Renal cortex interstitium (tissue), 11 donors: Measurements from ENCODE around the gene ME2. TPM values are rescaled to one million over a fixed set of nuclear protein-coding genes. Genes with fewer than 3 reads are reported as not detected.
"Not testable (repeated sequence)": the region's sequence is repeated elsewhere in the genome, so short reads cannot be mapped to it uniquely, and the experiment has no call there.

Experiments
- DNase-seq, 11 donors: peaks; one replicate each; pipeline ENCODE4 v3.0.0-alpha.2; 2013; ENCODE audit warnings: low read depth in 9 of 11, low spot score in 4 of 11; ENCODE audit errors: extremely low read depth in 1 of 11
- polyA plus RNA-seq, 3 donors: library from polyadenylated mRNA; unstranded; fragments of 120-200 nt; gene quantifications; one replicate each; pipeline ENCODE4 v1.2.1, GENCODE V29; 2013; ENCODE audit not compliant: insufficient read length in 3 of 3

ME2 gene
- polyA plus RNA-seq, 3 donors: 31.7 to 34.2 (median 32.3) TPM

DNA sequence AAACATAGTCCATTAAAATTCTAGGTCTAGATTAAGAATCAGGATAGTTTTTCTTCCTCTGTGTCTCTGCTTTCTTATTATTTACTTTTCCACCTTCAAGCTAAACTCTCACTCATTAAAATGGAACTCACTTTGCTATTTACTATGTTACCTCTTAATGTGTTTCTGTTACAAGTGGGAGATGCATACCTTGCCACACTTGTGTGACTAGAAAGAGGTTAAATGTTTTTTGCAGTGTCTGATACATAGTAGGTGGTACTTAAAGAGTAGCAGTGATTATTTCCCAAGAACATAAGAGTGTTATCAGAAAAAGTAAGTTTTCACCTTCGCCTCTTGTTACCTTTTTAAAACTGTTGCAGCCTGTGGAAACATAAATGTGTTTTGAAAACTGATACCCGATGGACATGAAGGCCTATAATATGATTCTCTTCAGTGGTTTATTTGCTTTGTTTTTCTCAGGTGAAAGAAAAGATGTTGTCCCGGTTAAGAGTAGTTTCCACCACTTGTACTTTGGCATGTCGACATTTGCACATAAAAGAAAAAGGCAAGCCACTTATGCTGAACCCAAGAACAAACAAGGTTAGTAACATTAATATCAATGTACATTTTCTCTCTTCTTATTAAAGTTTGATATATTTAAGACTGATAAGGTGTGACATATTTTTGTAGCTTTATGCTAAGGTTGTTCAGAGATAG, 16.6 kb downstream of the ME2 start:
- DNase-seq: no peak

GRCh38 chr18:50896093-50896492, 17.2 kb downstream of the ME2 start:
- DNase-seq: no peak

DNA sequence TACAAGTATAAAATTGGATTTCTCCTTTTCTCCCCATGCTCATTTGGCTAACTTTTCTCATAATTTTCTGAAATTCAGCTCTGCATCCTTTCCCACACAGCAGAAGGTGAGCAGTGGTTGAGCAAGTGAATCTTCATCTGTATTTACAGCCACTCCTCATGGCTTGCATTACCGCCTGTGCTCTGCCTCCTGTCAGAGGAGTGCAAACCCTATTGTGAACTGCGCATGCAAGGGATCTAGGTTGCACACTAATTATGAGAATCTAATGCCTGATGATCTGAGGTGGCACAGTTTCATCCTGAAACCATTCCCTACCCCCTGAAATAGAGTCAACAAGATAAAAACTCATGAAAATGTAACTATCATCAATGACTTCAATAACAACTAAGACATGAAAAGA, 20.0 kb downstream of the ME2 start:
- no peak for DNase-seq

GRCh38 chr18:50902797-50903196, 23.9 kb downstream of the ME2 start:
- no peak for DNase-seq

GRCh38 chr18:50906843-50907242, 27.9 kb downstream of the ME2 start:
- no peak for DNase-seq

- no peak for DNase-seq
These were observed 30.3 kb downstream of the ME2 start for GRCh38 chr18:50909261-50909660.

- no peak for DNase-seq
These were observed 32.1 kb downstream of the ME2 start for GRCh38 chr18:50911006-50911405.

DNA sequence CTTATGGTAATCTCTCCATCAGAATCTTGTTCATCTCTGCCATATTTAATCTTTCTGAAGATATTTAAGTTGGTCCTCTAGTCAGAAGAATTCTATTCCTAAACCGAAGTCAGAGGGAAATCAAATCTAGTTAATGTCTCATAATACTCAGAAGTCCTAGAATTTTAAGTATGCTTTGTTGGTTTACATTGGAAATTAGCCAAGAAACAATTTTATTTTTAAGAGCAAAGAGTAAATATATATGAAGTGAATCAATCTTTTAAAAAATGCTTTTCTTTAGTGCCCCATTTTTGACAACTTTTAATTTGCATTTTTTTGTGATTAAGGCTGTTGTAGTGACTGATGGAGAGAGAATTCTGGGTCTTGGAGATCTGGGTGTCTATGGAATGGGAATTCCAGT, 38.1 kb downstream of the ME2 start:
- DNase-seq: no peak

GRCh38 chr18:50918153-50918552, 39.2 kb downstream of the ME2 start:
- no peak for DNase-seq

DNA sequence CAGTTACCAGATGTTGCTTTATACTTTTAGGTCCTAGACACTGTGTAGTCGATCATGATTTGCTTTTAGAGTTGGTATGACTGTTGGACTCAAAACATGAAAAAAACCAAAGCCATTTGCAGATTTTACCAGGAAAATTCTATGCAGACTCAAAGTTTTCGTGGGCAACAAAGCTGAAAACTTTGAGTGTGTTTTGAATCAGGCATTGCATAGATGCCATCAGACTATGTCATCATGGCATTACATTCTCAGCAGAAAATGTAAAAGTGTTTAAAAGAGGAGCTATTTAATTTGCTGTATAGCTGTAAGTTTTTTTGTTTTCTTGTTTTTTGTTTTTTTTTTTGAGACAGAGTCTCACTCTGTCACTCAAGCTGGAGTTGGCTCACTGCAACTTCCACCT, 45.5 kb downstream of the ME2 start:
- DNase-seq: no peak

GRCh38 chr18:50926521-50926920, 47.6 kb downstream of the ME2 start:
- DNase-seq: no peak

DNA sequence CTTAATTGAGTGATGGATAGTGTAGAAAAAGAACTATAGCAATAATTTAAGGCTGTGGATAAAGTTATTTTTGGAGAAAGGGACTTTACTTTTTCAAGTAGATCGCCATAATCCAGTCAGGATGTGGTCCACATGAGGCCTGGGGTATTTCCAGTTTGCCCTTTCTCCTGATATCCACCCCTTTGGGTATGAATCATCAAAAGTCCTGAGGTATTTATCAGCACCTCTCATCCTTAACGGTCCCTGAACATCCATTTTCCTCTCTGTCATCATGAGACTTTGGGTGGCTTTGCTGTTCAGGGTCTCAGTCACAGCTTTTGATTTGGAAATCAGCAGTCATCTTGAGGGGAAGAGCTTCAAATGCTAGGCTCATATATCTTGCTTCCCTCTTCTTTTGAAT, 49.6 kb downstream of the ME2 start:
- no peak for DNase-seq

DNA sequence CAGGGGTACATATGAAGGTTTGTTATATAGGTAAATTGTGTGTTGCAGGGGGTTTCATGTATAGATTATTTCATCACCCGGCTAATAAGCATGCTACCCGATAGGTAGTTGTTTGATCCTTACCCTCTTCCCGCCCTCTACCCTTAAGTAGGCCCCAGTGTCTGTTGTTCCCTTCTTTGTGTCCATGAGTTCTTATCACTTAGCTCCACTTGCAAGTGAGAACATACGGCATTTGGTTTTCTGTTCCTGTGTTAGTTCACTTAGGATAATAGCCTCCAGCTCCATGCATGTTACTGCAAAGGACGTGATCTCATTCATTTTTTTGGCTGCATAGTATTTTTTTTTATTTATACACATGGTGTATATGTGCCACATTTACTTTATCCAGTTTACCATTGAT, 54.8 kb downstream of the ME2 start:
- no peak for DNase-seq

- no peak for DNase-seq
These were observed 55.8 kb downstream of the ME2 start for GRCh38 chr18:50934545-50935211.

DNA sequence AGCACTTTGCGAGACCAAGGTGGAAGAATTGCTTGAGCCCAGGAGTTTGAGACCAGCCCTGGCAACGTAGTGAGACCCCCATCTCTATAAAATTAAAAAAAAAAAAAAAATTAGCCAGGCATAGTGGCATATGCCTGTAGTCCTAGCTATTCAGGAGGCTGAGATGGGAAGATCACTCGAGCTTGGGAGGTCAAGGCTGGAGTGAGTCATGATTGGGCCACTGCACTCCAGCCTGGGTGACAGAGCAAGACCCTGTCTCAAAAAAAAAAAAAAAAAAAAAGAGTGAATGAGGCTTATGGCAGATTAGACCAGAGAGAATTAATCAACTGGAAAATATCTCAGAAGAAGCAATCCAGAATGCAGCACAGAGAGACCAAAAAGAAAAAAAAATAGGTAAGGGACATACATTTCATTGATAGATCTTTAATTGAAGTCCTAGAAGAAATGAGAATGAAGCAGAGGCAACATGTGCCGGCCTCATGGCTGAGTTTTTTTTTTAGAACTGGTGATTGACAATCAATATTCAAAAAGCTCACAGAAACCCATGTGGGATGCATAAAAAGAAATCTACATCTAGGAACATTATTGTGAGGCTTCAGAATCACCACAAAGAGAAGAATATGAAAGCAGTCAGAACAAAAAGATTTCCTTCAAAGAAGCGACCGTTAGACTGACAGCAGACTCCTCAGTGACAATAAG, 56.7 kb downstream of the ME2 start:
- no peak for DNase-seq

- no peak for DNase-seq
These were observed 58.3 kb downstream of the ME2 start for GRCh38 chr18:50937183-50937582.

GRCh38 chr18:50938912-50939311, 60.0 kb downstream of the ME2 start:
- DNase-seq: no peak

DNA sequence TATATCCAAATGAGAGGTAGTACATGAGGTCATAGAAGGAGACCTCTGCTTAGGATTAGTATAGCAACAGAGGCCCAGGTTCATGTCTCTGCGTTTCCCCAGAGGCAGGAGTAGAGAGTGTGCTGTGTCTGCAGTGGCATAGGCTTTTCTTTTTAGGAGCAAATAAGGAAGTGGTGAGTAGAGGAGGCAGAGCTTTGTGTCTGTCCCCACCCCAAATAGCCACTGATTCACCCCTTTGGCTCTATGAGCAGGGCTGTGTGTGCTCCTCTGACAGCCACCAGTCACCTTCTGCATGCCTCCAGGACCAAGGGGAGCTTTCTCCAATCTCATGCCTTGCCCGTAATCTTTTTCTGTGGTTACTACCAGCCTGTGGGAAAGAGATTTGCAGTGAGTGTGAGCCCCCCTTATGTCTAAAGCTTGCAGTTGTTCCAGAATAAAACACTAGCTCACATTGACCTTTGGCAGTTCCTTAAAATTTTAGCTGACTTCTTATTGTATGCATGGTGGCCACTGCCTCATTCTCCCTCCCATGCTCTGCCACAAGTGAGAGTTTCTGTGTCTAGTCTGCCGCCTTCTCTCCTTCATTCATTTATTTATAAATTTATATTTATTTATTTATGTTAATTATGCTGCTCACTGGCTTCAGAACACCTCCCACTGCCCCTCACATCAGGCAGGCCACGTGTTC, 65.5 kb downstream of the ME2 start:
- no peak for DNase-seq

DNA sequence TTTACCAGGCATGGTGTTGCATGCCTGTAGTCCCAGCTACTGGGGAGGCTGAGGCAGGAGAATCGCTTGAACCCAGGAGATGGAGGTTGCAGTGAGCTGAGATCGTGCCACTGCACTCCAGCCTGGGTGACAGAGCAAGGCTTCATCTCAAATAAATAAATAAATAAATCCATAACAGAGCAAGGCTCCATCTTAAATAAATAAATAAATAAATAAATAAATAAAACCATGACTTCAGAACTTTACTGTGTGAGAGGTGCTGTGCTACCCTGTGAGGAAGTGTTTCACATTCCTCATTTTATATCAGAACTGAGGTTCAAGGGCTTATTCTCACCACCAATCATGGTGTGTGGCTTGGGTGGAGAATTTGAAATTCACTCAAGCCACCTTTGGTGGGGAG, 67.0 kb downstream of the ME2 start:
- DNase-seq: not testable (repeated sequence)

DNA sequence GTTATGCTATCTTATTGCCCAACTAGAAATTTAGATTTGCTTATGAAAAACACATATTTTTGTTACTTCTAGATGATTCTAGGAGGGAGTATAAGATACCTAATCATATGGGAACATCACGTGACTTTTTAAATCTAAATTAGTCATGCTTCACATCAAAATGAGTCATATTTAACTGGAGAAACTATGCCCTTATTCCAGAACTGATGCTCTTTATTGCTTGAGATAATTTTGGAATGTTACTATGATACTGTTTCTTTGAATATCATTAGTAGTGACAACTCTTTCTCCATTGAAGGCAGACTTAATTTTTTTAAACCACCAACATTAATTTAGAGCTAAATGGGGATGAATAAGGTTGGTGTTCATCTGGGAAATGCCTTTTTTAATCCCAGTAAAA, 69.0 kb downstream of the ME2 start:
- no peak for DNase-seq
